HL-60 (cell line): Measurements from ENCODE around the gene TMEM131L.

Experiments used
- CTCF ChIP-seq: IDR thresholded peaks from one replicate; pipeline ENCODE4 v1.5.1; 2011; ENCODE audit warnings: low read length, control low read depth, inconsistent platforms; ENCODE audit not compliant: insufficient read depth
- POLR2AphosphoS5 ChIP-seq: IDR thresholded peaks from 2 replicates; pipeline ENCODE4 v1.6.1; 2012; ENCODE audit warnings: low read depth
- REST ChIP-seq: IDR thresholded peaks from 2 replicates; pipeline ENCODE4 v1.6.1; 2012; ENCODE audit warnings: low read depth; ENCODE audit not compliant: insufficient replicate concordance
- SPI1 ChIP-seq: IDR thresholded peaks from 2 replicates; pipeline ENCODE4 v1.6.1; 2012; ENCODE audit warnings: low read depth, mild to moderate bottlenecking, borderline replicate concordance

GRCh38 chr4:153485860-153486259 lies 19.7 kb downstream of the TMEM131L start:
- TF ChIP-seq REST (no peak), POLR2AphosphoS5 (no peak), CTCF (no peak), SPI1 (no peak)
